H1 (cell line): ENCODE results near the gene PTPRJ. TPM values are rescaled to one million over a fixed set of nuclear protein-coding genes. Genes with fewer than 3 reads are reported as not detected.

Experiments
- HDAC2 ChIP-seq, 2 experiments: fragments of 300-600 bp in 1 of 2; sonication (generic) in 1 of 2; IDR thresholded peaks; 2 replicates each; pipeline ENCODE4 v1.6.1; 2011 to 2012; ENCODE audit warnings: low read depth in 2 of 2, low read length in 2 of 2, mild to moderate bottlenecking in 2 of 2, moderate library complexity in 2 of 2, borderline replicate concordance in 1 of 2, inconsistent platforms in 1 of 2
- KDM5A ChIP-seq: fragments of 200-600 bp; IDR thresholded peaks from 2 replicates; pipeline ENCODE4 v1.7.1; 2012; ENCODE audit warnings: mild to moderate bottlenecking, low read length, inconsistent platforms, mixed read lengths
- MAFK ChIP-seq: IDR thresholded peaks from 2 replicates; pipeline ENCODE4 v1.6.1; 2012; ENCODE audit warnings: low read depth, mild to moderate bottlenecking, improper control_type of control experiment, low read length
- PHF8 ChIP-seq: fragments of 200-600 bp; sonication (generic); conservative IDR thresholded peaks from 2 replicates; pipeline ENCODE4 v1.7.1; 2012; ENCODE audit warnings: low read depth, mild to moderate bottlenecking, inconsistent platforms, low read length, moderate library complexity
- POU5F1 ChIP-seq: IDR thresholded peaks from 2 replicates; pipeline ENCODE4 v1.6.1; 2011; ENCODE audit warnings: low read depth, mild to moderate bottlenecking, low read length, moderate library complexity
- polyA plus RNA-seq, 7 experiments: library from polyadenylated mRNA; depleted of rRNA in 3 of 7; stranded (reverse) in 5 of 7; unstranded in 2 of 7; fragments of >200 nt in 5 of 7; fragments of 200-250 nt in 2 of 7; gene quantifications; 1 replicate in 5 of 7; 2 replicates in 1 of 7; 4 replicates in 1 of 7; pipeline versions ENCODE4 v1.2.1 to v1.2.3, GENCODE V29; 2011 to 2013; ENCODE audit warnings: missing spikeins in 2 of 7, mixed read lengths in 2 of 7
- total RNA-seq: library from RNA; stranded (reverse); fragmentation: NEBNext Ultra II Directional; extraction: Animal tissue kit (Norgen Biotek cat#: 25700); gene quantifications from 2 replicates; pipeline ENCODE4 v1.2.1, GENCODE V29; 2021
- TF ChIP-seq, protein P1 (sequence below): IDR thresholded peaks from 2 replicates; pipeline ENCODE4 v1.6.1; 2012; ENCODE audit warnings: inconsistent platforms

The PTPRJ gene
- total and polyA plus RNA-seq, 2 of the 8 experiments (the other 6 are each of a cell fraction or from before 2014, with no cell fraction given), result 4.4 to 22.6 TPM

DNA sequence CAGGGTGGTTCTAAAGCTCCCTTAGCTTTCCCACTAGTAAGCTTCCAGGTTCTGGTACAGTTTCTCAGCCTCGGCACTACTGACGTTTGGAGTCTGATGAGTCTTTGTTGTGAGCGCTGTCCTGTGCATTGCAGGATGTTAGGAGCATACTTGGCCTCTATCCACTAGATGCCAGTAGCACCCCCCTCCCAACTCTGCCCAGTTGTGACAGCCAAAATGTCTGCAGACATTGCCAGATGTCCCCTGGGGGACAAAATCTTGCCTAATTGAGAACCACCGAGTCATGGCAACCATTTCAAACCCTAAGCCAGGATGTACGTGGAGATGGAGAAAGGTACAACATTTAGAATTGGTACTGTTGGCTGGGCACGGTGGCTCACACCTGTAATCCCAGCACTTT lies 68.7 kb downstream of the PTPRJ start (continued):
- TF ChIP-seq POU5F1 (no peak), MAFK (no peak), KDM5A (no peak), HDAC2 (IDR thresholded peaks at IDR 0.05; ENCODE audit: borderline replicate concordance in 1 of 2, low read depth in 2 of 2, low read length in 2 of 2) (no peak), PHF8 (no peak)
- TF ChIP-seq, protein P1, sequence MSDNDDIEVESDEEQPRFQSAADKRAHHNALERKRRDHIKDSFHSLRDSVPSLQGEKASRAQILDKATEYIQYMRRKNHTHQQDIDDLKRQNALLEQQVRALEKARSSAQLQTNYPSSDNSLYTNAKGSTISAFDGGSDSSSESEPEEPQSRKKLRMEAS, result no peak
